ENCODE results near the gene LHX6. TPM values are rescaled to one million over a fixed set of nuclear protein-coding genes. Genes with fewer than 3 reads are reported as not detected.

The LHX6 gene
- total and polyA plus RNA-seq, 9 of the 15 experiments (the other 6 are each of a cell fraction or from before 2014, with no cell fraction given) = 2.8 to 16.3 (median 7.9) TPM

- Histone ChIP-seq H3K9ac (ENCODE audit: insufficient read depth in 1 of 2, low read depth in 2 of 2, low read length in 2 of 2) (no peak overlapping the region), H3K9me3 (replicated peaks; ENCODE audit: control insufficient read depth, insufficient read depth, low read depth, low read length) (no peaks in the 10 kb centered on the region), H3K79me2 (ENCODE audit: control insufficient read depth, insufficient read depth, low read length) (no peaks in the 10 kb centered on the region), H3K36me3 (ENCODE audit: control insufficient read depth, insufficient read depth, low read length) (peaks cover 43% of the 10 kb centered on the region; the same call in 2 of the 3 replicates), H3K9me1 (ENCODE audit: control insufficient read depth, insufficient read depth, low read length) (no peaks in the 10 kb centered on the region), H3K4me2 (ENCODE audit: insufficient read depth, low read length) (no peak overlapping the region), H3K27me3 (ENCODE audit: control insufficient read depth in 2 of 2, insufficient read depth in 2 of 2, low read length in 2 of 2) (no peaks in the 10 kb centered on the region), H3K4me3 (no peak overlapping the region), H3K4me1 (replicated peaks in 1 of 2; ENCODE audit: control insufficient read depth in 2 of 2, insufficient read depth in 2 of 2, low read length in 2 of 2) (peaks cover 0 to 3% of the 10 kb centered on the region in 2 experiments; a peak in 1 of 5 replicates), H3K27ac (ENCODE audit: extremely low read depth, low read depth, low read length) (no peak overlapping the region), H4K20me1 (replicated peaks; ENCODE audit: control insufficient read depth, insufficient read depth, low read length) (0 out of 2 replicates have a peak, but pooled peaks cover 4% of the 10 kb centered on the region), H2AFZ (ENCODE audit: low read depth, low read length) (no peak overlapping the region)
- TF ChIP-seq SMAD1 (IDR thresholded peaks at IDR 0.05; ENCODE audit: low read depth, low read length, partially characterized antibody) (no peak), ZNF695 (CRISPR knock-in tag; IDR thresholded peaks at IDR 0.05) (no peak), RBM25 (IDR thresholded peaks at IDR 0.05; ENCODE audit: low read depth, low read length, severe bottlenecking) (no peak), ZKSCAN3 (CRISPR knock-in tag; IDR thresholded peaks at IDR 0.05) (no peak), MCM5 (IDR thresholded peaks at IDR 0.05; ENCODE audit: low read depth) (no peak), GABPA (tag; conservative IDR thresholded peaks at IDR 0.05; ENCODE audit: low read depth) (no peak), ZNF398 (CRISPR knock-in tag; IDR thresholded peaks at IDR 0.05) (no peak), ZNF274 (IDR thresholded peaks at IDR 0.05; ENCODE audit: borderline replicate concordance, low read depth, low read length) (no peak), GATA2 (CRISPR knock-in tag; IDR thresholded peaks at IDR 0.05) (no peak)
- 97% methylated on average over 6 of the region's 12 CpGs for WGBS (ENCODE audit: insufficient coverage, low coverage, missing lambda C conversion rate)
- ATAC-seq (no peak), FAIRE-seq (no peak), DNase-seq (ENCODE audit: extremely low read depth in 1 of 4, low spot score in 3 of 4) (no peak)
- intact Hi-C loops (cut with micrococcal nuclease) (no loop called here), in situ Hi-C loops (cut with MboI) (no loop called here)
- POLR2A ChIA-PET = no interaction called here
- BruUV-seq (replicated peaks) = no TSS peak
- CTCF ChIA-PET (ENCODE audit: low intra/inter-chr PET ratio) = no interaction called here
Measured at GRCh38 chr9:122204491-122204890, 24.3 kb downstream of the LHX6 start.

Measured in K562 (cell line).